Heart left ventricle (tissue), 16 donors: ENCODE data around the gene CLNK. TPM values are rescaled to one million over a fixed set of nuclear protein-coding genes. Genes with fewer than 3 reads are reported as not detected.

ENCODE experiments used
- ATAC-seq, 4 donors: fragments of 200-7000 bp; cut with Tn5 transposase; one replicate each; pipeline ENCODE4 v1.9.1; 2020 to 2022; ENCODE audit warnings: moderate library complexity in 4 of 4, mild to moderate bottlenecking in 3 of 4, moderate number of reproducible peaks in 1 of 4
- DNase-seq, 5 donors: peaks; one replicate each; pipeline ENCODE4 v3.0.0-alpha.2; 2020
- H3K27ac ChIP-seq, 12 donors: fragments of 200-600 bp; sonication (generic) in 4 of 12; one replicate each; pipeline versions ENCODE4 v1.5.0 to v1.8.0; 2016 to 2022; ENCODE audit warnings: mild to moderate bottlenecking in 2 of 12
- H3K27me3 ChIP-seq, 9 donors: fragments of 200-600 bp; sonication (generic) in 2 of 9; one replicate each; pipeline versions ENCODE4 v1.5.1 to v1.8.0; 2016 to 2022; ENCODE audit warnings: mild to moderate bottlenecking in 3 of 9
- H3K36me3 ChIP-seq, 9 donors: fragments of 200-600 bp; sonication (generic) in 2 of 9; one replicate each; pipeline versions ENCODE4 v1.5.0 to v1.8.0; 2018 to 2022; ENCODE audit warnings: mild to moderate bottlenecking in 2 of 9
- H3K4me1 ChIP-seq, 12 donors: fragments of 200-600 bp; sonication (generic) in 4 of 12; one replicate each; pipeline versions ENCODE4 v1.5.0 to v1.8.0; 2016 to 2022; ENCODE audit warnings: mild to moderate bottlenecking in 3 of 12
- H3K4me3 ChIP-seq, 12 donors: fragments of 200-600 bp; sonication (generic) in 4 of 12; one replicate each; pipeline versions ENCODE4 v1.5.0 to v1.8.0; 2017 to 2022; ENCODE audit warnings: mild to moderate bottlenecking in 9 of 12, moderate library complexity in 4 of 12
- H3K9me3 ChIP-seq, 12 donors: fragments of 200-600 bp; sonication (generic) in 4 of 12; one replicate each; pipeline versions ENCODE4 v1.5.0 to v1.8.0; 2016 to 2022; ENCODE audit warnings: mild to moderate bottlenecking in 1 of 12
- POLR2A ChIP-seq, 2 donors: fragments of 450-650 bp; IDR thresholded peaks; one replicate each; pipeline ENCODE4 v1.6.1; 2017; ENCODE audit warnings: antibody characterized with exemption in 2 of 2, mild to moderate bottlenecking in 2 of 2, moderate library complexity in 2 of 2
- WGBS, 4 donors: extraction: QIAGEN DNeasy Blood & Tissue Kit in 2 of 4; methylation state at CpG; one replicate each; pipeline versions ENCODE4 v1.1.5 to v1.1.7; 2013 to 2018; 5-methylcytosine and 5-hydroxymethylcytosine counted together
- intact Hi-C, 10 donors: fragments of 100-400 bp; cut with DNase I; formaldehyde crosslinking; loops; one replicate each; pipeline versions ENCODE4 v1.11.1 to v1.14.2; 2022
- polyA plus RNA-seq, 2 donors: library from polyadenylated mRNA; stranded (reverse); fragments of 200-250 nt; gene quantifications; one replicate each; pipeline ENCODE4 v1.2.3, GENCODE V29; 2013
- total RNA-seq, 9 donors: library from RNA; depleted of rRNA in 2 of 9; stranded (reverse); fragments of >200 nt in 2 of 9; fragmentation: NEBNext Ultra II Directional in 3 of 9; extraction: Animal tissue kit (Norgen Biotek cat#: 25700) in 3 of 9; gene quantifications; one replicate each; pipeline versions ENCODE4 v1.1.0 to v1.2.4, GENCODE V29; 2016 to 2023
- TF ChIP-seq, protein P1 (sequence below), 12 donors: fragments of 200-600 bp; sonication (generic) in 4 of 12; IDR thresholded peaks; one replicate each; pipeline versions ENCODE4 v1.5.0 to v1.8.0; 2018 to 2022; ENCODE audit warnings: antibody characterized with exemption in 12 of 12, mild to moderate bottlenecking in 5 of 12
- donor health status: ischemic (EF 13 %, LVEDD 7.1; RV severe dilation, severe dysfunction).
- donor health status: healthy with polysubstance abuse.
- donor health status: DM: no; HTN: yes; CAD: no.
- donor health status: DM: no; HTN: no; CAD: no.
- donor health status: ischemic (EF 25% LVEDD 6.9; RV normal size, moderate dysfunction).
- donor health status: ischemic (EF 25% LVEDD 5.7; RV mildly dilated, moderate dysfunction).
- donor health status: healthy.
- donor health status: DM: yes; HTN: yes; CAD: no.
- donor health status: ischemic (EF 35%, LVEDD 5.7; RV mildly dilated, moderate dysfunction).
- donor health status: nonischemic (EF 11% LVEDD 7.7; RV severe dilation, severe dysfunction).
- donor health status: DM: yes; HTN: yes; CAD: no.
- donor health status: PGD.
- donor health status: ischemic (EF 29% LVEDD 5.4; RV normal size, mild dysfunction).
- donor health status: nonischemic (EF 23%, LVEDD 6.1; RV moderate dilation, normal function).

Gene CLNK
- total and polyA plus RNA-seq, 11 donors, result 0.01 to 0.16 (median 0.11) TPM; not detected in 8

DNA sequence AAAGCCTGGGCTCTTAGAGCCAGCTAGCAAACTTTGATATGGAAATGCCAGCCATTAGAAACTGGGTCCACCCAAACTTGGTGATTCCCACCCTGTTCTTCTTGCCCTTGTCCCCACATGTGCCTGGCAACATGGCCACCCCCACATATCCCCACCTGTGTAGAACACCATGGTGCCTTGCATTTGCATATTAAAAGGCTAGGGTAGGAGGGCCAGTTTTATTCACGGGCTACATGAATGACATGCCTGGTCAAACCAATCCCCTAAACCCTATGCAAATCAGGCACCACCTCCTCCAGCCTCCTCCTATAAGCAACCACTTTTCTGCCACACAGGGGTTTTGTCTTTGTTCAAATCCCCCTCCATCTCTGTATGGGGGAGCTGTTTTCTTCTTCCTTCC is 104.9 kb downstream of the CLNK start:
- no peak overlapping the region for H3K27ac ChIP-seq
- H3K4me3 ChIP-seq, result no peak overlapping the region
- peaks cover 0 to 10% (median 0%) of the 10 kb centered on the region in 12 donors for H3K4me1 ChIP-seq
- no peaks in the 10 kb centered on the region for H3K36me3 ChIP-seq
- H3K9me3 ChIP-seq, result no peaks in the 10 kb centered on the region
- intact Hi-C loops, result loop anchor here (5.0 to 10.0 kb wide), 6 partner anchors 845 to 1145 kb away; partner anchors contain the start of gene HS3ST1 (in 8 of the 10)
- WGBS, 4 donors, result 76 to 87% (median 83%) methylated on average over 1 of the region's 1 CpG
- peaks cover 0 to 10% (median 0%) of the 10 kb centered on the region in 9 donors for H3K27me3 ChIP-seq
- DNase-seq (no peak), ATAC-seq (no peak)
- no peak for TF ChIP-seq POLR2A (IDR thresholded peaks at IDR 0.05)
- TF ChIP-seq, protein P1, sequence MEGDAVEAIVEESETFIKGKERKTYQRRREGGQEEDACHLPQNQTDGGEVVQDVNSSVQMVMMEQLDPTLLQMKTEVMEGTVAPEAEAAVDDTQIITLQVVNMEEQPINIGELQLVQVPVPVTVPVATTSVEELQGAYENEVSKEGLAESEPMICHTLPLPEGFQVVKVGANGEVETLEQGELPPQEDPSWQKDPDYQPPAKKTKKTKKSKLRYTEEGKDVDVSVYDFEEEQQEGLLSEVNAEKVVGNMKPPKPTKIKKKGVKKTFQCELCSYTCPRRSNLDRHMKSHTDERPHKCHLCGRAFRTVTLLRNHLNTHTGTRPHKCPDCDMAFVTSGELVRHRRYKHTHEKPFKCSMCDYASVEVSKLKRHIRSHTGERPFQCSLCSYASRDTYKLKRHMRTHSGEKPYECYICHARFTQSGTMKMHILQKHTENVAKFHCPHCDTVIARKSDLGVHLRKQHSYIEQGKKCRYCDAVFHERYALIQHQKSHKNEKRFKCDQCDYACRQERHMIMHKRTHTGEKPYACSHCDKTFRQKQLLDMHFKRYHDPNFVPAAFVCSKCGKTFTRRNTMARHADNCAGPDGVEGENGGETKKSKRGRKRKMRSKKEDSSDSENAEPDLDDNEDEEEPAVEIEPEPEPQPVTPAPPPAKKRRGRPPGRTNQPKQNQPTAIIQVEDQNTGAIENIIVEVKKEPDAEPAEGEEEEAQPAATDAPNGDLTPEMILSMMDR (IDR thresholded peaks at IDR 0.05), result no peak

DNA sequence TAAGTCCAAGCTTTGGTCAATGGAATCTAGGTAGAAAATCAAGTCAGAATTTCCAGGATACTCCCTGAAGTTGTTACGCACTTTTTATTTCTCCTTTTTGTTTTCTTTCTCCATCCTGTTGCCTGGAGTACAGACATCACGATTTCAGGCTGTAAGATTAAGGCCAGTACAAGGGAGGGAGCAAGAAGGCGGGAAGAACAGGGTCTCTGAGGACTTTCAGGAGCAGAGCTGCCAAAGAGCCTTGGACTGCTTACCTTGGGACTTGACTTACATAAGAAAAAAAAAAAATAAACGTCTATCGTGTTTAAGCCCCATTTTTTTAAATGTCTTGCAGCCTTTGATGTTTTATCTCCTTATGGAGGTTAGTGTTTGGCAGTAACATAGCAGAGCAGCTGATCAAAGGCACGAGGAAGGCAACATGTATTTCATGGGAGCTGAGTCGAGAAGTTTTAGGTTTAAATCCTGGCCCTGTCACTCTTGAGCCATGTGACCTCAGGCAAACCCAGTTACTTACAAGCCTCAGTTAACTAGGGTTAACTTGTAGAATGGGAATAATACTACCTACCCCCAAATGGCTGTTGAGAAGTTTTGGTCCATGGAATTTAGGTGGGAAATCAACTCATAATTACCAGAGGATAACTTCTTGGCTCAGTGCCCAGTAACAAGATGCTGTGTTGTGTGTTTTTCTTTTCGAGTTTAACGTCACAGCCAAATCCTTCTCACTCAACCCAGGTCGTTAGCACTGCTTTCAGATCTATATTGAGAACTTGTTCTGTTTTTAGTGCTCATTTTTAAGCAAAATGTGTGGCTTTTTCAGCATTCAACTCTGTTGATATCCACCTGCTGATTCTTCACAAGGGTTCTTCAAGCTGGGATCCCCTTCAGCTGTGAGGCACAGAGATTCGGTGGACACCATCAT is 106.8 kb downstream of the CLNK start:
- 43 to 54% (median 45%) methylated on average over 11 of the region's 11 CpGs for WGBS, 4 donors
- Histone ChIP-seq H3K9me3 (no peaks in the 10 kb centered on the region), H3K4me1 (peaks cover 0 to 5% (median 0%) of the 10 kb centered on the region in 12 donors), H3K4me3 (no peak overlapping the region), H3K27ac (no peak overlapping the region), H3K36me3 (no peaks in the 10 kb centered on the region), H3K27me3 (peaks cover 0 to 10% (median 0%) of the 10 kb centered on the region in 9 donors)
- ATAC-seq (no peak), DNase-seq (no peak)
- TF ChIP-seq POLR2A (IDR thresholded peaks at IDR 0.05), result no peak
- TF ChIP-seq, protein P1 (IDR thresholded peaks at IDR 0.05), result no peak
- intact Hi-C loops, result loop anchor here in 1 of 10 donors (10.0 kb wide), 1 partner anchor 1047 kb away; no protein-coding TSS in a partner anchor

DNA sequence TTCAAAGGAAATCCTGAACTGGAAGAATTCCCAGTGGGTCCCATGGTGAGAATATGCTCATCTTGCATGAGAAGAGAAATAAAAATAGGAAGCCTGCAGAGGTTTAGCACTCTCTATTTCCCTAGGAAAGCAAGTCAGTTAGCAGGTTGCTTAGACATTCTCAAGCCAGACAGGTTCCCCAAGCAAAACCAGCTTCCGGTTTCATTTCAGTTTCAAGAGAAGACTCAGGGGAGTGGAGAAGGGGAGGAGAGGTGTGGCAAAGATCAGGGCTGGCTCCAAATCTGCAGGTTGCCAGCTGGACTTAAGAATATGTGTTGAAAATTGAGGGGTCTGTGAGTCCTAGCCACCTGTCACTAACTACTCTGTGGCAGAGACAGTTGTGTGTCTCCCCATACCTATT is 107.5 kb downstream of the CLNK start:
- Histone ChIP-seq H3K4me1 (peaks cover 0 to 5% (median 0%) of the 10 kb centered on the region in 12 donors), H3K27ac (no peak overlapping the region), H3K9me3 (no peaks in the 10 kb centered on the region), H3K27me3 (peaks cover 0 to 10% (median 0%) of the 10 kb centered on the region in 9 donors), H3K36me3 (no peaks in the 10 kb centered on the region), H3K4me3 (no peak overlapping the region)
- intact Hi-C loops, result loop anchor here in 1 of 10 donors (10.0 kb wide), 1 partner anchor 1048 kb away; no protein-coding TSS in a partner anchor
- ATAC-seq (no peak), DNase-seq (no peak)
- TF ChIP-seq, protein P1 (IDR thresholded peaks at IDR 0.05), result no peak
- no peak for TF ChIP-seq POLR2A (IDR thresholded peaks at IDR 0.05)
- WGBS, 4 donors, result 0 to 50% (median 37%) methylated on average over 1 of the region's 1 CpG

DNA sequence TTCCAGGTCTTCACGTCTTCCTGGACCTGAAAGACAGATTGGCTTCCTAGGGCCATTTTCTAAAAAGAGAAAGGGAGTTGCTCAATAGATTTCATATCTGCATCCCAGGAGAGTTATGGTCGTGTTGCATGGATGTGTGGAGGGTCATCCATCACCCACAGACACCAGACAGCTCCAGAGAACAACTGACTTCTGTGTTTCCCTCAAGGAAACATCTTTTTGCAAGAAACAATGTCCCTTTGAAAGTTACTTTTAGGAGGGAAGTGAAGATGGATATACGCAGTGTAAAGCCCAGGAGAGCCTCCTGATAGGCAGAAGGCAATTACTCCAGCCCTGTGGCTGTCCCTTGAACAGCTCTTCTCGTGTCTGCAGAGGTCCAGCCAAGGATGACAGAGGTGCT is 108.3 kb downstream of the CLNK start:
- no peak for DNase-seq
- Histone ChIP-seq H3K27ac (no peak overlapping the region), H3K36me3 (no peaks in the 10 kb centered on the region), H3K9me3 (no peaks in the 10 kb centered on the region), H3K4me1 (peaks cover 0 to 5% (median 0%) of the 10 kb centered on the region in 12 donors), H3K27me3 (peaks cover 0 to 10% (median 0%) of the 10 kb centered on the region in 9 donors), H3K4me3 (no peak overlapping the region)
- ATAC-seq, result no peak
- TF ChIP-seq, protein P1 (IDR thresholded peaks at IDR 0.05), result no peak
- no peak for TF ChIP-seq POLR2A (IDR thresholded peaks at IDR 0.05)
- WGBS, 4 donors, result 64 to 78% (median 75%) methylated on average over 4 of the region's 4 CpGs
- intact Hi-C loops, result loop anchor here in 1 of 10 donors (10.0 kb wide), 1 partner anchor 1049 kb away; no protein-coding TSS in a partner anchor
